ENCODE data around the gene PCGF1.

GRCh38 chr2:74534411-74534810 lies 26.9 kb upstream of the PCGF1 start:
- TF ChIP-seq CTCF (IDR thresholded peaks at IDR 0.05) (no peak), POLR2A (IDR thresholded peaks at IDR 0.05) (no peak)

Measured in esophagus squamous epithelium (tissue), 4 donors.